Central memory CD8-positive, alpha-beta T cell (primary cell): ENCODE results near the gene PAX4.

ENCODE experiments used
- ATAC-seq: fragments of 150-1000 bp; cut with Tn5 transposase; replicated peaks from 2 replicates; pipeline ENCODE4 v1.10.0; 2022; ENCODE audit warnings: mild to moderate bottlenecking, moderate FRiP score, moderate number of reproducible peaks; ENCODE audit not compliant: poor library complexity, severe bottlenecking; ENCODE audit errors: extremely low read depth
- DNase-seq, 2 donors: peaks; one replicate each; pipeline ENCODE4 v3.0.0; 2021; ENCODE audit warnings: low spot score in 2 of 2
- H3K27ac Mint-ChIP-seq: one replicate; pipeline ENCODE4 v1.8.0; 2022; ENCODE audit warnings: low read depth, mild to moderate bottlenecking, moderate library complexity, mixed read lengths
- H3K27me3 Mint-ChIP-seq: one replicate; pipeline ENCODE4 v1.8.0; 2022; ENCODE audit warnings: mixed read lengths
- H3K36me3 Mint-ChIP-seq: one replicate; pipeline ENCODE4 v1.8.0; 2022; ENCODE audit warnings: mild to moderate bottlenecking, moderate library complexity, mixed read lengths; ENCODE audit not compliant: insufficient read depth
- H3K4me1 Mint-ChIP-seq: one replicate; pipeline ENCODE4 v1.8.0; 2022; ENCODE audit warnings: mixed read lengths
- H3K4me3 Mint-ChIP-seq: one replicate; pipeline ENCODE4 v1.8.0; 2022; ENCODE audit warnings: mild to moderate bottlenecking, moderate library complexity, mixed read lengths
- H3K9me3 Mint-ChIP-seq: one replicate; pipeline ENCODE4 v1.8.0; 2022; ENCODE audit warnings: mixed read lengths

Gene PAX4

GRCh38 chr7:127618775-127619174, 833 bp upstream of the PAX4 start:
- Mint-ChIP-seq H3K36me3 (no peaks in the 10 kb centered on the region), H3K4me3 (no peak overlapping the region), H3K4me1 (peaks cover 14% of the 10 kb centered on the region), H3K9me3 (no peaks in the 10 kb centered on the region), H3K27me3 (peaks cover 92% of the 10 kb centered on the region), H3K27ac (no peak overlapping the region)
- ATAC-seq (no peak), DNase-seq (no peak)

- Mint-ChIP-seq H3K9me3 (no peaks in the 10 kb centered on the region), H3K36me3 (no peaks in the 10 kb centered on the region), H3K27me3 (peaks cover 93% of the 10 kb centered on the region), H3K27ac (no peak overlapping the region), H3K4me3 (no peak overlapping the region), H3K4me1 (peaks cover 14% of the 10 kb centered on the region)
- ATAC-seq = no peak
- no peak for DNase-seq
Observed at GRCh38 chr7:127616724-127617123, 1.2 kb downstream of the PAX4 start.

GRCh38 chr7:127612263-127612662, 5.7 kb downstream of the PAX4 start:
- Mint-ChIP-seq H3K4me3 (no peak overlapping the region), H3K9me3 (no peaks in the 10 kb centered on the region), H3K36me3 (no peaks in the 10 kb centered on the region), H3K27me3 (peaks cover 53% of the 10 kb centered on the region), H3K27ac (no peak overlapping the region), H3K4me1 (no peaks in the 10 kb centered on the region)
- ATAC-seq = no peak
- DNase-seq = no peak

DNA sequence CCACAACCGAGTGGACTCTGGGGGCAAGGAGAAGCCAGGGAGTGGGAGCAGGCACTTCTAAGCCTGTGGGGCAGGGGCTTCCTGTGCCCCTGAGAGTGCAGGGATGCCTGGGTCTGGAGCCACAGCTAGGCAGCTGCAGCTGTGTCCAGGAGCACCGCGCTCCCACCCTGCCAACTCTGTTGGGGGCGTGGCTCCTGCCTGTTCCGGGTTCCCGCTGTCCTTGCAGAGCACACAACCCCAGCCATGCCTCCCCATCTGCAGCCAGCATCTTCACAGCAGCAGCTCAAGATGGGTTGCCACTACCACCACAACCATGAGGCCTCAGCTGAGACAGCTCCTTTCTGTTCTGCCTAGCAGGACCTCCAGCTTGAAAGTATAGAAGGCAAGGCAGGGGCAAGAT, 8.6 kb downstream of the PAX4 start:
- ATAC-seq = no peak
- Mint-ChIP-seq H3K27ac (no peak overlapping the region), H3K4me1 (no peaks in the 10 kb centered on the region), H3K36me3 (no peaks in the 10 kb centered on the region), H3K4me3 (no peak overlapping the region), H3K9me3 (no peaks in the 10 kb centered on the region), H3K27me3 (peaks cover 30% of the 10 kb centered on the region)
- no peak for DNase-seq

DNA sequence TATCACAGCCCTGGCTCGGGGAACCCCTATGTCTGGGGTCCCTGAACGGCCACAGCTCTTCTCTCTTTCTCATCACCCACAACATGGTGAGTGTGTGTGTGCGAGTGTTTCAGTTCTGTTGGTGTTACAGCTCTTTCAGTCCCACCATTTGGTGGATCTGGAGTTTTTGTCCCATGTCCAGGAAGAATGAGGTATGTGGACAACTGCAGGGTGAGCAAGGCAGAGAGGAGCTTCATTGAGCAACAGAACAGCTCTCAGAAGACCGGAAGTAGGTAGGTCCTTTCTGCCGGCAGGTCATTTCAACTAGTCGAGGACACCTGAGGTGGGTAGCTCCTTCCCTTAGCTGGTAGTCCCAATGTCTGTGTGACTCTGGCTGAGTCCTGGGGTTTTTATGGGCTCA, 9.5 kb downstream of the PAX4 start:
- no peaks in the 10 kb centered on the region for H3K9me3 Mint-ChIP-seq
- H3K4me3 Mint-ChIP-seq = no peak overlapping the region
- no peaks in the 10 kb centered on the region for H3K36me3 Mint-ChIP-seq
- ATAC-seq = no peak
- no peaks in the 10 kb centered on the region for H3K4me1 Mint-ChIP-seq
- no peak overlapping the region for H3K27ac Mint-ChIP-seq
- peaks cover 22% of the 10 kb centered on the region for H3K27me3 Mint-ChIP-seq
- DNase-seq = no peak

DNA sequence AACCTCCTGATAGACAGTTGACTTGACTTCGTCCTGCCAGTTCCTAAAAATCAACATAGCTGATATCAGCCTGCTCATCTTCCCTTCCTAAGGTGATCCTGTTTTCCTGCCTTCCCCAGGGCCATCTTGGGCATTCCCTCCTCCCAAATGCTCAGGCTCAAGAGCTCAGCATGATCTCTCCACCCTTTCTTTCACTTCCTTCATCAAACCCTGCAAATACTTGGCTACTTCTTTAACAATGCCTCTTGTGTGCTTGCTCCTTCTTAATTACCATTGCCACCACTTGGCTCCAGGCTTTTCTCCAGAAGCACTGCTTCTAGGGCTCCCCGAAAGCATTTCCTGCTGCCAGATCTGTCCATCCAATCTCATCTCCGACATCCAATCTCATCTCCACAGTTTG, 17.1 kb downstream of the PAX4 start:
- Mint-ChIP-seq H3K9me3 (no peaks in the 10 kb centered on the region), H3K27ac (no peak overlapping the region), H3K27me3 (no peaks in the 10 kb centered on the region), H3K4me1 (no peaks in the 10 kb centered on the region), H3K36me3 (no peaks in the 10 kb centered on the region), H3K4me3 (no peak overlapping the region)
- no peak for ATAC-seq
- no peak for DNase-seq

DNA sequence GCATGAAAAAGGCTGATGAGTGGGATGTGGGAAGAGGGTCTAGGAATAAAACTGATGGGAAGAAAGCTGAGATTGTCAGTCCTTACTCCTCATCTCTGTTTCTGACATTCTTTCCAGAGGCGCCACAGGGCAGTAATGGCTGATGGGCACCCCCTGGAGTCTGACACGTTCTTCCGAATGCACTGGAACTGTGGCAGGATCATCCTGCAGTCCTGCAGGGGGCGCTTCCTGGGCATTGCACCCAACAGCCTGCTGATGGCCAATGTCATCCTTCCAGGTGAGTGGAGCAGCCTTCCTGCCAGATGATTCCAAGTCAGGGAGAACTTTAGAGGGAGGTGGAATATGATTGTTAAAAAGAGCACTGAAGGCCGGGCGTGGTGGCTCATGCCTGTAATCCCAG, 19.6 kb downstream of the PAX4 start:
- ATAC-seq = no peak
- Mint-ChIP-seq H3K27ac (no peak overlapping the region), H3K27me3 (no peaks in the 10 kb centered on the region)

DNA sequence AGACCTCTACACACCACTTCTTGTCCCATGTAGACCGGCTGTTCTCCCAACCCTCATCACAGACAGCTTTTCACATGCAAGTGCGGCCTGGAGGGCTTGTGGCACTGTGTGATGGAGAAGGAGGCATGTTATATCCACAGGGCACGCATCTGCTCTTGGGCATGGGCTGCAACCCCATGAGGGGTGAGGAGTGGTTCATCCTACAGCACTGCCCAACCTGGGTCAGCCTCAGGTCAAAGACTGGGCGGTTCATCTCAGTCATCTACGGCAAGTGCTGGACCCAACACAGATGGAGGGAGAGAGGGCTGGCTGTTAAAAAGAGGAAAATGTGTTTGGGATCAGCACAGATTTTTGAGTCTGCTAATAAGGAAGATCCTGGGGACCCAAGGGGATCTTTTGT, 22.2 kb downstream of the PAX4 start:
- no peak for DNase-seq
- Mint-ChIP-seq H3K4me3 (no peak overlapping the region), H3K27ac (no peak overlapping the region)

More for the DNA sequence above, 19.6 kb downstream of the PAX4 start:
- Mint-ChIP-seq H3K36me3 (no peaks in the 10 kb centered on the region), H3K4me1 (no peaks in the 10 kb centered on the region), H3K9me3 (no peaks in the 10 kb centered on the region), H3K4me3 (no peak overlapping the region)
- DNase-seq = no peak

DNA sequence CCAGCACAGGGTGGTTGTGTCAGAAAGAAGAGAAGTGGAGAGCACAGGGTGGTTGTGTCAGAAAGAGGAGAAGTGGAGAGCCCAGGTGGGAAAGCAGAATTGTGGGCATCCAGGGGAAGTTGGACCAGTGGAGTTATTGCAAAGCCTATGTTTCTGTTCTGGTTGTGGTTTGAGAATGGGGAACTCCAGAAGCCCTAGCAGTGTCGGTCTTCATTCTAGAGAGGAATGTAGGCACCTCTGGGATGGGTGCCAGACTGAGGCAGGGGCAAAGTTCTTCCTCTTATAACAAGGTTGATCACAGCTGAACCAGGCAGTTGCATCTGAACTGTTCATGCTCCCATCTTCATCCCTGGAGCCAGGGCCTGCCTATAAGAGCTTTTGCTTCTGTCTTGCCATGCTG, 23.5 kb downstream of the PAX4 start:
- Mint-ChIP-seq H3K4me1 (peaks cover 15% of the 10 kb centered on the region), H3K9me3 (no peaks in the 10 kb centered on the region), H3K27me3 (no peaks in the 10 kb centered on the region), H3K36me3 (peaks cover 15% of the 10 kb centered on the region), H3K27ac (no peak overlapping the region), H3K4me3 (no peak overlapping the region)
- ATAC-seq (peak; percentile 32), DNase-seq (no peak)

More for the DNA sequence above, 22.2 kb downstream of the PAX4 start:
- Mint-ChIP-seq H3K4me1 (peaks cover 8% of the 10 kb centered on the region), H3K36me3 (peaks cover 10% of the 10 kb centered on the region), H3K27me3 (no peaks in the 10 kb centered on the region), H3K9me3 (no peaks in the 10 kb centered on the region)
- no peak for ATAC-seq

DNA sequence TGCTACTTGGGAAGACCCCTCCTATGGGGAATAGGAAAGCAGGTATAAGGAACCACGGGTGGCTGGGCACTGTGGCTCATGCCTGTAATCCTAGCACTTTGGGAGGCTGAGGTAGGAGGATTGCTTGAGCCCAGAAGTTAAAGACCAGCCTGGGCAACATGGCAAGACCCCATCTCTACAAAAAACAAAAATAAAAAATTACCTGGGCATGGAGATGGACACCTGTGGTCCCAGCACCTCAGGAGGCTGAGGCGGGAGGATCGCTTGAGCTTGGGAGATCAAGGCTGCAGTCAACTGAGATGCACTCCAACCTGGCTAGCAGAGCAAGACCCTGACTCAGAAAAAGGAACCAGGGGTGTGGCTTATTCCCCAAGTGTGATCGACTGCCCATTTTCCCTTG, 25.4 kb downstream of the PAX4 start:
- H3K27ac Mint-ChIP-seq = no peak overlapping the region
- H3K4me1 Mint-ChIP-seq = peaks cover 23% of the 10 kb centered on the region

GRCh38 chr7:127591591-127591990, 26.4 kb downstream of the PAX4 start:
- no peaks in the 10 kb centered on the region for H3K27me3 Mint-ChIP-seq
- no peaks in the 10 kb centered on the region for H3K9me3 Mint-ChIP-seq
- peaks cover 23% of the 10 kb centered on the region for H3K4me1 Mint-ChIP-seq
- DNase-seq (no peak), ATAC-seq (no peak)
- no peak overlapping the region for H3K27ac Mint-ChIP-seq
- H3K36me3 Mint-ChIP-seq = peaks cover 17% of the 10 kb centered on the region
- H3K4me3 Mint-ChIP-seq = peak overlapping the region; percentile 23

More for the DNA sequence above, 25.4 kb downstream of the PAX4 start:
- ATAC-seq (no peak), DNase-seq (no peak)
- no peaks in the 10 kb centered on the region for H3K27me3 Mint-ChIP-seq
- peaks cover 17% of the 10 kb centered on the region for H3K36me3 Mint-ChIP-seq
- H3K9me3 Mint-ChIP-seq = no peaks in the 10 kb centered on the region
- no peak overlapping the region for H3K4me3 Mint-ChIP-seq

- peak overlapping the region; percentile 23 for H3K4me3 Mint-ChIP-seq
- H3K36me3 Mint-ChIP-seq = peaks cover 17% of the 10 kb centered on the region
- no peak for ATAC-seq
- H3K4me1 Mint-ChIP-seq = peaks cover 23% of the 10 kb centered on the region
- H3K9me3 Mint-ChIP-seq = no peaks in the 10 kb centered on the region
- no peaks in the 10 kb centered on the region for H3K27me3 Mint-ChIP-seq
- no peak for DNase-seq
- no peak overlapping the region for H3K27ac Mint-ChIP-seq
Observed at GRCh38 chr7:127591189-127591588, 26.8 kb downstream of the PAX4 start.

DNA sequence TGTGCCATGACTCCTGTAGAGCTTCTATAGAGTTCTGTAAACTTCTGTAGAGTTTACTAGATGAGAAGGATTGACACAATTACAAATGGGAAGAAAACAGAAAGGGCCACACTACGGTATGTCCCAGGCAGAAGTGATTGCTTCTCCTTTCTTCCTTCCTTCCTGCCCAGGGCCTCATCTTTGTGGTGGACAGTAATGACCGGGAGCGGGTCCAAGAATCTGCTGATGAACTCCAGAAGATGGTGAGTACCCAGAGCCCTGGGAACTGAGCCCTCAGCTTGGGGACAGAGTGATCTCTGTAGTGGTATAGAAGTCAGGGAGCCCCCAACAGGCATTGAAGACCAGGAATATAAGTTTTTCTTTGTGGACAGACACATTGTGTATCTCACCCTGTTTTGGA, 28.0 kb downstream of the PAX4 start:
- ATAC-seq (no peak), DNase-seq (no peak)
- H3K4me3 Mint-ChIP-seq = peak overlapping the region; percentile 94
- no peaks in the 10 kb centered on the region for H3K9me3 Mint-ChIP-seq
- peak overlapping the region; percentile 96 for H3K27ac Mint-ChIP-seq
- no peaks in the 10 kb centered on the region for H3K27me3 Mint-ChIP-seq
- H3K4me1 Mint-ChIP-seq = peaks cover 24% of the 10 kb centered on the region
- peaks cover 20% of the 10 kb centered on the region for H3K36me3 Mint-ChIP-seq
